Stimulated activated naive CD8-positive, alpha-beta T cell treated with anti-CD3 and anti-CD28 coated beads, Interleukin-15, Interleukin-2, amounts not matched to agents 100 U/mL and 50 U/mL, for 24 hours (primary cell): Measurements from ENCODE around the gene TTLL5.
"Not testable (repeated sequence)": the region's sequence is repeated elsewhere in the genome, so short reads cannot be mapped to it uniquely, and the experiment has no call there.

ENCODE experiments used
- ATAC-seq: fragments of 150-1000 bp; cut with Tn5 transposase; one replicate; pipeline ENCODE4 v1.10.0; 2021
- DNase-seq: peaks from one replicate; pipeline ENCODE4 v3.0.0; 2021

The TTLL5 gene

GRCh38 chr14:75650253-75651058, 10.6 kb upstream of the TTLL5 start:
- no peak for DNase-seq
- ATAC-seq = no peak

- DNase-seq = no peak
- ATAC-seq = no peak
Measured at GRCh38 chr14:75653563-75653962, 7.5 kb upstream of the TTLL5 start.

GRCh38 chr14:75654127-75654732, 6.8 kb upstream of the TTLL5 start:
- DNase-seq (peak; percentile 85), ATAC-seq (peak; percentile 86)

GRCh38 chr14:75655235-75655634, 5.8 kb upstream of the TTLL5 start:
- no peak for DNase-seq
- no peak for ATAC-seq

GRCh38 chr14:75657331-75657730, 3.7 kb upstream of the TTLL5 start:
- DNase-seq (no peak), ATAC-seq (no peak)

- no peak for ATAC-seq
- DNase-seq = no peak
Measured at GRCh38 chr14:75658957-75659356, 2.1 kb upstream of the TTLL5 start.

GRCh38 chr14:75660238-75660629, 812 bp upstream of the TTLL5 start:
- DNase-seq (no peak), ATAC-seq (no peak)

GRCh38 chr14:75661499-75661814, 411 bp downstream of the TTLL5 start:
- DNase-seq = no peak
- no peak for ATAC-seq

- ATAC-seq (no peak), DNase-seq (no peak)
Measured at GRCh38 chr14:75662966-75663365, 1.9 kb downstream of the TTLL5 start.

- DNase-seq = no peak
- ATAC-seq = no peak
Measured at GRCh38 chr14:75667099-75667765, 6.2 kb downstream of the TTLL5 start.

GRCh38 chr14:75672605-75673192, 11.7 kb downstream of the TTLL5 start:
- DNase-seq (no peak), ATAC-seq (no peak)

GRCh38 chr14:75673345-75674035, 12.4 kb downstream of the TTLL5 start:
- ATAC-seq (peak; percentile 83), DNase-seq (no peak)

- no peak for DNase-seq
Measured at GRCh38 chr14:75675265-75675960, 14.4 kb downstream of the TTLL5 start.

GRCh38 chr14:75685910-75686309, 24.9 kb downstream of the TTLL5 start:
- no peak for ATAC-seq
- no peak for DNase-seq

More at GRCh38 chr14:75675265-75675960, 14.4 kb downstream of the TTLL5 start:
- ATAC-seq = no peak

- DNase-seq = no peak
- no peak for ATAC-seq
Measured at GRCh38 chr14:75689012-75689411, 28.0 kb downstream of the TTLL5 start.

- DNase-seq (no peak), ATAC-seq (peak; percentile 57)
Measured at GRCh38 chr14:75690010-75690409, 29.0 kb downstream of the TTLL5 start.

- not testable (repeated sequence) for ATAC-seq
Measured at GRCh38 chr14:75695025-75695424, 34.0 kb downstream of the TTLL5 start.

GRCh38 chr14:75697386-75697785, 36.3 kb downstream of the TTLL5 start:
- DNase-seq (no peak), ATAC-seq (no peak)

More at GRCh38 chr14:75695025-75695424, 34.0 kb downstream of the TTLL5 start:
- DNase-seq = not testable (repeated sequence)

GRCh38 chr14:75697918-75698317, 36.9 kb downstream of the TTLL5 start:
- DNase-seq (no peak), ATAC-seq (no peak)

GRCh38 chr14:75699331-75699730, 38.3 kb downstream of the TTLL5 start:
- no peak for DNase-seq
- no peak for ATAC-seq

GRCh38 chr14:75700295-75700694, 39.2 kb downstream of the TTLL5 start:
- DNase-seq (no peak), ATAC-seq (no peak)

- DNase-seq = no peak
- ATAC-seq = no peak
Measured at GRCh38 chr14:75702122-75702521, 41.1 kb downstream of the TTLL5 start.
